MM.1S (cell line): ENCODE data around the gene ABHD16A.

Experiments used
- DNase-seq: peaks from one replicate; pipeline ENCODE4 v3.0.0-alpha.2; 2015
- H2AFZ ChIP-seq: fragments of 300-600 bp; sonication (generic); 2 replicates; pipeline ENCODE4 v1.6.0; 2016; ENCODE audit warnings: antibody characterized with exemption, low read length
- H3F3A ChIP-seq: fragments of 300-600 bp; sonication (generic); 2 replicates; pipeline ENCODE4 v1.6.1; 2016; ENCODE audit warnings: mild to moderate bottlenecking, antibody characterized with exemption, low read length, moderate library complexity, mixed read lengths; ENCODE audit not compliant: insufficient read depth
- H3K27ac ChIP-seq: fragments of 300-600 bp; sonication (generic); 2 replicates; pipeline ENCODE4 v1.5.1; 2016; ENCODE audit warnings: mild to moderate bottlenecking, low read length
- H3K27me3 ChIP-seq: fragments of 300-600 bp; sonication (generic); replicated peaks from 2 replicates; pipeline ENCODE4 v1.6.0; 2016; ENCODE audit warnings: low read length; ENCODE audit not compliant: insufficient read depth
- H3K36me3 ChIP-seq: fragments of 300-600 bp; sonication (generic); replicated peaks from 2 replicates; pipeline ENCODE4 v1.6.1; 2016; ENCODE audit warnings: mild to moderate bottlenecking, low read length, mixed read lengths; ENCODE audit not compliant: insufficient read depth
- H3K4me1 ChIP-seq: fragments of 300-600 bp; sonication (generic); 2 replicates; pipeline ENCODE4 v1.6.1; 2016; ENCODE audit warnings: low read length, mixed read lengths
- H3K4me2 ChIP-seq: fragments of 300-600 bp; sonication (generic); 2 replicates; pipeline ENCODE4 v1.6.0; 2016; ENCODE audit warnings: low read depth, low read length
- H3K4me3 ChIP-seq: fragments of 300-600 bp; sonication (generic); 2 replicates; pipeline ENCODE4 v1.5.1; 2016; ENCODE audit warnings: low read length, mixed read lengths
- H3K79me2 ChIP-seq: fragments of 300-600 bp; sonication (generic); 2 replicates; pipeline ENCODE4 v1.6.1; 2016; ENCODE audit warnings: mixed run types, low read length, mixed read lengths
- H3K9ac ChIP-seq: fragments of 300-600 bp; sonication (generic); 2 replicates; pipeline ENCODE4 v1.6.1; 2016; ENCODE audit warnings: low read length, mixed read lengths
- H3K9me2 ChIP-seq: fragments of 300-600 bp; sonication (generic); replicated peaks from 2 replicates; pipeline ENCODE4 v1.6.1; 2016; ENCODE audit warnings: mild to moderate bottlenecking, low read length, mixed read lengths; ENCODE audit not compliant: insufficient read depth
- H3K9me3 ChIP-seq: fragments of 300-600 bp; sonication (generic); replicated peaks from 2 replicates; pipeline ENCODE4 v1.6.1; 2016; ENCODE audit warnings: mild to moderate bottlenecking, low read length, mixed read lengths; ENCODE audit not compliant: insufficient read depth
- H4K20me1 ChIP-seq: fragments of 300-600 bp; sonication (generic); 2 replicates; pipeline ENCODE4 v1.6.1; 2016; ENCODE audit warnings: mild to moderate bottlenecking, low read length, moderate library complexity, mixed read lengths; ENCODE audit not compliant: insufficient read depth
- CTCF ChIP-seq: fragments of 300-600 bp; sonication (generic); IDR thresholded peaks from 2 replicates; pipeline ENCODE4 v1.5.1; 2016; ENCODE audit warnings: antibody characterized with exemption, low read length, mixed read lengths
- EZH2 ChIP-seq: fragments of 300-600 bp; sonication (generic); optimal IDR thresholded peaks from 2 replicates; pipeline ENCODE3; 2017; ENCODE audit warnings: low read depth, mild to moderate bottlenecking, antibody characterized with exemption, low read length, mixed read lengths
- EZH2phosphoT487 ChIP-seq: fragments of 300-600 bp; sonication (generic); IDR thresholded peaks from 2 replicates; pipeline ENCODE4 v1.6.1; 2018; ENCODE audit warnings: antibody characterized with exemption, low read length

The ABHD16A gene

GRCh38 chr6:31658983-31659648 lies 44.0 kb downstream of the ABHD16A start:
- Histone ChIP-seq H3K4me1 (peaks cover 35% of the 10 kb centered on the region), H3K9ac (peak overlapping the region; percentile 78; the same call in 1 of the 2 replicates), H3K36me3 (no peaks in the 10 kb centered on the region), H2AFZ (no peak overlapping the region), H3K9me3 (no peaks in the 10 kb centered on the region), H3K9me2 (no peaks in the 10 kb centered on the region), H3K4me2 (peak overlapping the region; percentile 94), H3F3A (peaks cover 14% of the 10 kb centered on the region), H3K4me3 (peak overlapping the region; percentile 87; the same call in 1 of the 2 replicates), H4K20me1 (no peaks in the 10 kb centered on the region), H3K79me2 (peaks cover 49% of the 10 kb centered on the region), H3K27me3 (no peaks in the 10 kb centered on the region), H3K27ac (no peak overlapping the region)
- TF ChIP-seq EZH2: no peak
- TF ChIP-seq EZH2phosphoT487: no peak
- no peak for TF ChIP-seq CTCF
- DNase-seq: no peak

GRCh38 chr6:31658158-31658688 lies 44.9 kb downstream of the ABHD16A start:
- Histone ChIP-seq H4K20me1 (no peaks in the 10 kb centered on the region), H2AFZ (no peak overlapping the region), H3K4me1 (peaks cover 30% of the 10 kb centered on the region), H3K9me3 (no peaks in the 10 kb centered on the region), H3K4me2 (no peak overlapping the region), H3K4me3 (no peak overlapping the region), H3F3A (peaks cover 18% of the 10 kb centered on the region), H3K9ac (no peak overlapping the region), H3K9me2 (no peaks in the 10 kb centered on the region), H3K27ac (no peak overlapping the region), H3K27me3 (no peaks in the 10 kb centered on the region), H3K79me2 (peaks cover 44% of the 10 kb centered on the region), H3K36me3 (no peaks in the 10 kb centered on the region)
- TF ChIP-seq CTCF: no peak
- no peak for TF ChIP-seq EZH2phosphoT487
- no peak for TF ChIP-seq EZH2
- no peak for DNase-seq

GRCh38 chr6:31657406-31658157 lies 45.5 kb downstream of the ABHD16A start:
- Histone ChIP-seq H3K27me3 (no peaks in the 10 kb centered on the region), H3K27ac (no peak overlapping the region), H3K9ac (no peak overlapping the region), H3K4me2 (no peak overlapping the region), H3K9me2 (no peaks in the 10 kb centered on the region), H4K20me1 (no peaks in the 10 kb centered on the region), H3K9me3 (no peaks in the 10 kb centered on the region), H3K79me2 (peaks cover 39% of the 10 kb centered on the region), H2AFZ (no peak overlapping the region), H3F3A (peaks cover 23% of the 10 kb centered on the region), H3K4me3 (no peak overlapping the region), H3K4me1 (peaks cover 27% of the 10 kb centered on the region), H3K36me3 (no peaks in the 10 kb centered on the region)
- TF ChIP-seq EZH2 (no peak), CTCF (no peak), EZH2phosphoT487 (no peak)
- DNase-seq: no peak
